Activated T-cell treated with anti-CD3 and anti-CD28 coated beads for 24 hours (primary cell): Measurements from ENCODE around the gene ELN.
"Not testable (repeated sequence)": the region's sequence is repeated elsewhere in the genome, so short reads cannot be mapped to it uniquely, and the experiment has no call there.

Source experiments
- DNase-seq: peaks from one replicate; pipeline ENCODE4 v3.0.0-alpha.2; 2020; ENCODE audit warnings: low read depth

Gene ELN

GRCh38 chr7:74001150-74001494, 26.9 kb upstream of the ELN start:
- DNase-seq: no peak

- no peak for DNase-seq
Observed at GRCh38 chr7:74002474-74003017, 25.4 kb upstream of the ELN start.

- no peak for DNase-seq
Observed at GRCh38 chr7:74003621-74004020, 24.4 kb upstream of the ELN start.

GRCh38 chr7:74006032-74006431, 21.9 kb upstream of the ELN start:
- DNase-seq: no peak

GRCh38 chr7:74006451-74007241, 21.3 kb upstream of the ELN start:
- no peak for DNase-seq

- no peak for DNase-seq
Observed at GRCh38 chr7:74007242-74007567, 20.8 kb upstream of the ELN start.

GRCh38 chr7:74008687-74009086, 19.3 kb upstream of the ELN start:
- no peak for DNase-seq

- DNase-seq: no peak
Observed at GRCh38 chr7:74009719-74010118, 18.3 kb upstream of the ELN start.

GRCh38 chr7:74010407-74010806, 17.6 kb upstream of the ELN start:
- no peak for DNase-seq

- DNase-seq: not testable (repeated sequence)
Observed at GRCh38 chr7:74011421-74011820, 16.6 kb upstream of the ELN start.

GRCh38 chr7:74012842-74013249, 15.1 kb upstream of the ELN start:
- no peak for DNase-seq

- no peak for DNase-seq
Observed at GRCh38 chr7:74013539-74014272, 14.3 kb upstream of the ELN start.

- no peak for DNase-seq
Observed at GRCh38 chr7:74014931-74015330, 13.0 kb upstream of the ELN start.

- DNase-seq: no peak
Observed at GRCh38 chr7:74015670-74016069, 12.3 kb upstream of the ELN start.

GRCh38 chr7:74017125-74017524, 10.8 kb upstream of the ELN start:
- no peak for DNase-seq

- DNase-seq: no peak
Observed at GRCh38 chr7:74018246-74018895, 9.6 kb upstream of the ELN start.

- DNase-seq: no peak
Observed at GRCh38 chr7:74019149-74019548, 8.8 kb upstream of the ELN start.

- DNase-seq: no peak
Observed at GRCh38 chr7:74020390-74020789, 7.6 kb upstream of the ELN start.

GRCh38 chr7:74021546-74022320, 6.2 kb upstream of the ELN start:
- DNase-seq: no peak

- no peak for DNase-seq
Observed at GRCh38 chr7:74022507-74022906, 5.5 kb upstream of the ELN start.

GRCh38 chr7:74023092-74023536, 4.9 kb upstream of the ELN start:
- DNase-seq: no peak

GRCh38 chr7:74023786-74024185, 4.2 kb upstream of the ELN start:
- DNase-seq: no peak
